SIG-M5 treated with dmso at 0.1 percent for 504 hours (cell line): ENCODE measurements around the gene CDK5R1.

ENCODE experiments used
- DNase-seq: peaks from one replicate; lab custom pipeline; 2025; ENCODE audit not compliant: unreplicated experiment; lab: John Stamatoyannopoulos, UW

Gene CDK5R1

GRCh38 chr17:32492264-32492589, 5.4 kb downstream of the CDK5R1 start:
- no peak for DNase-seq

- peak; percentile 85 for DNase-seq
Measured at GRCh38 chr17:32492648-32493289, 6.0 kb downstream of the CDK5R1 start.

DNA sequence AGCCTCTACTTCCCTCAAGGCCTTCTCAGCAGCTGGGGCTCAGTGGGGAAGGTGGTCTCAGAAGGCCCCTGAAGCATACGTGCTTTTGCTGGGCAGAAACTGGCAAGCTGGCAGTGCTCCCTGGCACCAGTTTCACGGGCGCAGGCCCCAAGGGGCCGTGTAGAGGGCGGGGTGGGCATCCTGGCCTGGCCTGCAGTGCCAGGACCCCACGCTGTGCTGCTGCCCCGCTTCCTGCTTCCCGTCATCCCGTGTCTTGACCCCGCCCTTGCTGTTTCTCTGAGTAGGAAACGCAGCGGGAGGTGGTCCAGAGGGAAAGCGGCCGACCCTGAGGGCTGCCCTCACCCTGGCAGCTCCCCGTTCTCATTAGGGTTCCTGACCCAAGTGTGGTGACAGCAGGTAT, 6.8 kb downstream of the CDK5R1 start:
- DNase-seq: no peak

- DNase-seq: no peak
Measured at GRCh38 chr17:32493976-32494513, 7.3 kb downstream of the CDK5R1 start.

- no peak for DNase-seq
Measured at GRCh38 chr17:32494621-32495358, 8.0 kb downstream of the CDK5R1 start.

GRCh38 chr17:32495359-32496231, 8.8 kb downstream of the CDK5R1 start:
- DNase-seq: no peak

GRCh38 chr17:32496395-32497073, 9.7 kb downstream of the CDK5R1 start:
- DNase-seq: no peak

DNA sequence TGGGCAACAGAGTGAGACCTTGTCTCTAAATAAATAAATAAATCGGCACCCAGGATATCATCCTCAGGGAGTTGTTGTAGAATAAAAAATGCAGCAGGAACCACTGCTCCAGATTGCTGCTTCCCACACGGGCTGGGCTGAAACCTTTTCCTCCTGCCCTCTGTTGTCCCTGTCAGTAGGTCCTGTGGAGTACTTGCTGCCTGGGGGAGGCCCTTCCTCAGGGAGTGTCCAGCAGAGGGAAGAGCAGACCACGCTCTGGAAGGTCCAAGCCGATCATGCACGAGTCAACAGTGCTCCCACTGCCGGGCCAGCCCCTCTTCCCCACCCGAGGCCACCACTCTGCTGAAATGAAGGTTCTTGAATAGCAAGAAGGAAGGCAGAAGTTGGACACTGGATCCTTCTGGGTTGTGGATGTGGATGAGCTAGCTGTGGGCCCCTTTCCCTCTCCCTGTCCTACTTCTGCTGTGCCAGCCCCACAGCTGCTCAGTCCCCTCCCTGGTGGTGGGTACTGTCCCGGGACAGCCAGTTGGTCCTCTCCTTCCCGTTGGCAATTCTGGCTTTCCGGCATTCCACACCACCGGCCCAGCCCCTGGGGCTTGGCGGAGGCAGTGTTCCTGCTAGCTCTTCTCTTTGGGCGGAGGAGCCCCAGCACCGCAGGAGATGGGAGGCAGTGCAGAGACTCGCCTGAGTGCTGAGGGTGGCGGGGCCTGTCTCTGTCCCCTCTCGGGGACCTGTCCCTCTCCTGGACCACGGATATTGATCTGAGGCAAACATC, 10.8 kb downstream of the CDK5R1 start:
- DNase-seq: no peak

GRCh38 chr17:32498391-32498790, 11.6 kb downstream of the CDK5R1 start:
- no peak for DNase-seq

DNA sequence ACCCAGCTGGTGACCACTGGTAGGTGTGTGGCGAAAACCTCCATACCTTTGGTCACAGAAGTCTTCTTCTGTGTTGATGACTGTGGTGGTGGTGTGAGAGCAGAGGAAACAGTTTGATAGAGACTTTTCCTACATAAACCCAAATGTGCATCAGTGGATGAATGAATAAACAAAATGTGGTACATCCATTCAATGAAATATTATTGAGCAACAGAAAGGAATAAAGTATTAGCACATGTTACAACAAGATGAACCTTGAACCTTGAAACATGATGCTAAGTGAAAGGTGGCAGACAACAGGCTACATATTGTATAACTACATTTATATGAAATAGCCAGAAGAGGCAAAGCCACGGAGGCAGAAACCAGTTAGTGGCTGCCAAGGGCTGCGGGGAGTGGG, 15.2 kb downstream of the CDK5R1 start:
- no peak for DNase-seq

DNA sequence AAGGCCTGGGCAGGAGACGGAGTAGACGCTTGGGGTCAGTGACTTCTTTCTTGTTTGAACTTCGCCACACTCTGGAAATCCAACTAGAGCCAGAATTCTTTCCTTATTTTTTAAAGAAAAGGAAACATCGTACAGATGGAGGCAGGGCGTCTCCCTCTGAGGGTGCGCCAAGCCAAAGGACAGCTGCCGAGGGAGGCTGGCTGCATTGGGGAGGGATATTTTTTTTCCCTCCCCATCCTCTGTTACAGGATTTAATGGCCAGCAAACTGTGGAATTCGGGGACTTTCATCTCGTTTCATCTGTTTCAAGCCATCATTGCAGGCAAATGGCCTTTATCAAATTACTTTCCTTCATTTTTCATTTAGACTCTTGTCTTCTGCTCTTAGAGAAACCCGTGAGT, 15.9 kb downstream of the CDK5R1 start:
- DNase-seq: no peak

DNA sequence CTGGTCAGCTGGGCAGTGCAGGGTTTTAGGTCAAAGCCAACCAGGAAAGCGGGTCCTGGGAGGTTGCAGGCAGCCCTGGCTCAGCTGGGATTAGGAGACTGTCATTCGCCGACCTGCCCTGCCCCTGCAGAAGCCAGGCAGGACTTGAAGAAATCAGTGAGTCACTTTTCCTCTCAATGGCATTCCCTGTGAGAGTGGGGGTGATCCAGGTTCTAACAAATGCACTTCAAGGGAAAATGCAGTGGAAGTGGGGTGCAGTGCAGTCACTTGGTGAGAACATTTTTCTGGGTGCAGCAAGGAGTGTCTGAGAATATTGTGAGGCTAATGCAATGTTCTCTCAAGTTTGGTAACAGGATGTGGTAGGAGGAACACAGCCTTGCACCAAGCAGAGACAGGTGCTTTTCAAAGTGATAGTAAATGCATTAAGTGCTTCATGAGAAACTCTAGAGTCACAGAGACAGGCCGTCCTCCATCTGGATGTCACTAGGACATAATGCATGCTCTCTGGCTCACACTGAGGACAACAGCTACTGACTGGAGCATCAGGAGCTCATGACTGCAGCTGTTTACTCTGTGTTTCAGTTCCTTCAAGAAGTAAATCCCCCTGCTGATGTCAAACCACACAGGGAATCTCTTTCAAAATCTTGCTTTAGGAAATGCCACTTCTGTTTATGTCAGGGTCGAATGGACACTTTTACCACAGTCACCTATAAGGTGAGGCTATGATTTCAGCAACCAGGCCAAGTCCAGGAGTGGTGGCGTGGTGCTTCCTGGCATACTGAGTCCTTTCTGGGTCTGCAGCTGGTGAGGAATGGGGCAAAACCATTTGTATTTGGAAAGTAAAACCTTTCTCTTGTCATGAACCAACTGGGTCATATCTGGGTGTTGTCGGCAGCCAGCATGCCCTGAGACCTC, 16.7 kb downstream of the CDK5R1 start:
- DNase-seq: peak; percentile 85

- DNase-seq: no peak
Measured at GRCh38 chr17:32504166-32504990, 17.6 kb downstream of the CDK5R1 start.

GRCh38 chr17:32508926-32509325, 22.1 kb downstream of the CDK5R1 start:
- DNase-seq: no peak

DNA sequence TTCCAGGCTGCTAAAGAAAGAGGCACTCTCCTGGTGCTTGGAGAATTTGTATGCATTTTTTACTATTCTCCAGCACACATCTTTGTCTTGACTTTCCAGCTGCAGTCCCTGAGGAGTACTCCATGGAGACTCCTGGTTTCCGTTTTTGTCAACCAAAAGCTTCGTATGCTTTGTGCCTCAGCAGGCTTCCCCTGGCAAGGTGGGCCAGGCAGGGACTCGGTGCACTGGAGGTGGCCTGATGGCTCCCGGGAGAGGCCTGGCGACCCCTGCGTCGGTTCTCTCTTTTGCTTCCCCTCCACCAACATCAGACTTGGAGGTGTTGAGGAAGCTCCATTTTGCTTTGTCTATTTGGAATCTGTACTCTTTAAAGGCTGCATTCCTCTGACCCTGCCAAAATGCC, 23.7 kb downstream of the CDK5R1 start:
- no peak for DNase-seq

GRCh38 chr17:32512328-32512727, 25.5 kb downstream of the CDK5R1 start:
- no peak for DNase-seq

DNA sequence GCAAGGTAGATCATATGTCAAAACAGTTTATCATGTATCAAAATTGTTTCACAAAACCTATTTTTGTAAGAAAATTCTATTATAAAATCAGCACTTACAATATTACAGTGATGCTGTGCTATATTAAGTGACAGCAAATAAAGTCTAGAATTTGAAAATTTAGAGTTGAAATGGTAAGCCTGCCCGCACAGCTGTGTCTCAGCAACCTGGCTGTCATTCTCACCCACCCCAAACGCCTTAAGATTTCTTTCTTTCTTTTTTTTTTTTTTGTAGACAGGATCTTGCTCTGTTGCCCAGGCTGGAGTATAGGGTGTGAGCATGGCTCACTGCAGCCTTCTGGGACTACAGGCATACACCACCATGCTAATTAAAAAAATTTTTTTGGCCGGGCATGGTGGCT, 26.8 kb downstream of the CDK5R1 start:
- DNase-seq: no peak

DNA sequence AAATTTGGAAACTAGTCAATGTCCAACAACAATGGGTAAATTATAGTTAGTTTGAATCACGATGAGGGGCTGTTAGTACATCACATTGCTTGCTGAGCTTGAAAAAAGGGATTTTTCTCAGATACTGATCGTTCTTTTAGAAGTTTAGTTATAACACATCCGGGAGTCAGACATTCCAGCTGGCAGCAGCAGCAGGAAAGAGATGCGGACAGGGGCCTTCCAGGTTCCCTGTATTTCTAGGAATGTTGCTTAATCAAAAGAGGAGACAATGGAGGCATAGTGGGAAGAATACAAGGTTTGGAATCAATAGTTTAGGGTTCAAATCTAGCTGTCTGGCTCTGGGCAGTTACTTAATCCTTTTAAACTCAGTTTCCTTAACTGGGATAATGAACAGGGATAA, 27.8 kb downstream of the CDK5R1 start:
- no peak for DNase-seq
